ENCODE results near the gene ADD1.
"Not testable (repeated sequence)": the region's sequence is repeated elsewhere in the genome, so short reads cannot be mapped to it uniquely, and the experiment has no call there.

DNA sequence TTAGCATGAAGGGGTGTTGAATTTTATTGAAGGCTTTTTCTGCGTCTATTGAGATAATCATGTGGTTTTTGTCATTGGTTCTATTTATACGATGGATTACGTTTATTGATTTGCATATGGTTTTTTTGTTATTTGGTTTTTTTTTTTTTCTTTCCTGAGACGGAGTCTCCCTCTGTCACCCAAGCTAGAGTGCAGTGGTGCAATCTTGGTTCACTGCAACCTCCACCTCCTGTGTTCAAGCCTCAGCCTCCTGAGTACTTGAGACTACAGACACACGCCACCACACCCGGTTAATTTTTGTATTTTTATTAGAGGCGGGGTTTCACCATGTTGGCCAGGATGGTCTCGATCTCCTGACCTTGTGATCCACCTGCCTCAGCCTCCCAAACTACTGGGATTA lies 75.1 kb downstream of the ADD1 start:
- not testable (repeated sequence) for TF ChIP-seq SUZ12 (IDR thresholded peaks at IDR 0.05; ENCODE audit: extremely low read depth, insufficient read depth, insufficient read length); ZNF274 (IDR thresholded peaks at IDR 0.05; ENCODE audit: low read depth, low read length); YY1 (IDR thresholded peaks at IDR 0.05; ENCODE audit: insufficient read depth, insufficient read length)

All from NT2/D1 (cell line).